SH-SY5Y (cell line): ENCODE data around the gene ATP1A4.

Experiments used
- GATA2 ChIP-seq: IDR thresholded peaks from 2 replicates; pipeline ENCODE4 v1.6.1; 2011; ENCODE audit warnings: mild to moderate bottlenecking, low read depth, low read length
- GATA3 ChIP-seq: IDR thresholded peaks from 2 replicates; pipeline ENCODE4 v1.6.1; 2011; ENCODE audit warnings: low read depth, mild to moderate bottlenecking, low read length, moderate library complexity

GRCh38 chr1:160117709-160118183 lies 33.7 kb upstream of the ATP1A4 start:
- no peak for TF ChIP-seq GATA2
- TF ChIP-seq GATA3 = no peak
